HepG2 (cell line): ENCODE measurements around the gene LINGO3. TPM values are rescaled to one million over a fixed set of nuclear protein-coding genes. Genes with fewer than 3 reads are reported as not detected.
A peak's percentile ranks its signal among the peaks of the same experiment; 100 is the strongest.

ENCODE experiments used
- CC2D1A ChIP-seq: sonication (generic); formaldehyde crosslinking; IDR thresholded peaks from 2 replicates; pipeline ENCODE4 v1.8.1; 2023; ENCODE audit warnings: mild to moderate bottlenecking, missing genetic modification reagents
- CHD4 ChIP-seq: fragments of 200-600 bp; sonication (generic); IDR thresholded peaks from 2 replicates; pipeline ENCODE4 v1.7.0; 2017; ENCODE audit warnings: mild to moderate bottlenecking, low read length, borderline replicate concordance
- E2F1 ChIP-seq: sonication (generic); formaldehyde crosslinking; IDR thresholded peaks from 2 replicates; pipeline ENCODE4 v1.5.0; 2020; ENCODE audit warnings: missing genetic modification reagents
- HOXA5 ChIP-seq: sonication (generic); formaldehyde crosslinking; IDR thresholded peaks from 2 replicates; pipeline ENCODE4 v1.4.0; 2020; ENCODE audit warnings: missing genetic modification reagents
- KLF13 ChIP-seq: sonication (generic); formaldehyde crosslinking; IDR thresholded peaks from 2 replicates; pipeline ENCODE4 v1.4.0; 2020; ENCODE audit warnings: mild to moderate bottlenecking, missing genetic modification reagents
- MTA3 ChIP-seq: sonication (generic); formaldehyde crosslinking; IDR thresholded peaks from 2 replicates; pipeline ENCODE4 v1.4.0; 2020; ENCODE audit warnings: missing genetic modification reagents
- NR2F1 ChIP-seq, 2 experiments: fragments of 450-650 bp in 1 of 2; formaldehyde crosslinking in 1 of 2; IDR thresholded peaks; 2 replicates each; pipeline versions ENCODE4 v1.5.0 to v1.6.1; 2016 to 2020; ENCODE audit warnings: mild to moderate bottlenecking in 1 of 2, missing compliant biosample characterization in 1 of 2, missing genetic modification reagents in 1 of 2, moderate library complexity in 1 of 2
- PITX1 ChIP-seq: sonication (generic); formaldehyde crosslinking; IDR thresholded peaks from 2 replicates; pipeline ENCODE4 v1.5.1; 2020; ENCODE audit warnings: mild to moderate bottlenecking, missing genetic modification reagents
- SRY ChIP-seq: sonication (generic); formaldehyde crosslinking; IDR thresholded peaks from 2 replicates; pipeline ENCODE4 v1.8.0; 2022; ENCODE audit warnings: mild to moderate bottlenecking, missing genetic modification reagents
- ZFP90 ChIP-seq: sonication (generic); formaldehyde crosslinking; IDR thresholded peaks from 2 replicates; pipeline ENCODE4 v1.8.0; 2022; ENCODE audit warnings: missing genetic modification reagents, mild to moderate bottlenecking, inconsistent platforms, borderline replicate concordance
- ZKSCAN8 ChIP-seq: IDR thresholded peaks from 2 replicates; pipeline ENCODE4 v1.6.1; 2016; ENCODE audit warnings: borderline replicate concordance, missing genetic modification reagents, missing compliant biosample characterization
- ZNF10 ChIP-seq: sonication (generic); formaldehyde crosslinking; IDR thresholded peaks from 2 replicates; pipeline ENCODE4 v1.4.0; 2020; ENCODE audit warnings: mild to moderate bottlenecking, low read depth, missing genetic modification reagents, borderline replicate concordance
- ZNF12 ChIP-seq: sonication (generic); formaldehyde crosslinking; IDR thresholded peaks from 2 replicates; pipeline ENCODE4 v1.5.0; 2020; ENCODE audit warnings: missing genetic modification reagents
- ZNF354B ChIP-seq: sonication (generic); formaldehyde crosslinking; IDR thresholded peaks from 2 replicates; pipeline ENCODE4 v1.8.0; 2022; ENCODE audit warnings: mild to moderate bottlenecking, missing genetic modification reagents
- ZNF558 ChIP-seq: sonication (generic); formaldehyde crosslinking; IDR thresholded peaks from 2 replicates; pipeline ENCODE4 v1.9.0; 2022; ENCODE audit warnings: mild to moderate bottlenecking, missing genetic modification reagents, borderline replicate concordance
- ZSCAN22 ChIP-seq: sonication (generic); formaldehyde crosslinking; IDR thresholded peaks from 2 replicates; pipeline ENCODE4 v1.4.0; 2020; ENCODE audit warnings: mild to moderate bottlenecking, missing genetic modification reagents
- polyA plus RNA-seq, 8 experiments: library from polyadenylated mRNA; depleted of rRNA in 3 of 8; stranded (reverse) in 7 of 8; unstranded in 1 of 8; fragments of >200 nt; fragmentation: Illumina TruSeq in 4 of 8; extraction: Trizol in 4 of 8; gene quantifications; 2 replicates each; pipeline versions ENCODE4 v1.2.1 to v1.2.3, GENCODE V29; 2011 to 2016; ENCODE audit warnings: low read depth in 4 of 8, missing spikeins in 1 of 8, mixed read lengths in 1 of 8; ENCODE audit not compliant: insufficient read depth in 1 of 8
- total RNA-seq, 5 experiments: library from RNA; depleted of rRNA; stranded (reverse); fragments of >200 nt; fragmentation: Illumina TruSeq; extraction: Trizol; gene quantifications; 2 replicates each; pipeline ENCODE4 v1.2.3, GENCODE V29; 2016; ENCODE audit warnings: low read depth in 1 of 5
- TF ChIP-seq, protein P1 (sequence below): sonication (generic); formaldehyde crosslinking; IDR thresholded peaks from 2 replicates; pipeline ENCODE4 v1.9.0; 2021; ENCODE audit warnings: missing genetic modification reagents, borderline replicate concordance
- TF ChIP-seq, protein P2 (sequence below): IDR thresholded peaks from 2 replicates; pipeline ENCODE4 v1.6.1; 2016; ENCODE audit warnings: low read depth, missing genetic modification reagents, missing compliant biosample characterization
- TF ChIP-seq, protein P3 (sequence below): sonication (generic); formaldehyde crosslinking; conservative IDR thresholded peaks from 2 replicates; pipeline ENCODE4 v1.4.0; 2020; ENCODE audit warnings: missing genetic modification reagents

LINGO3 gene
- total and polyA plus RNA-seq, 2 of the 13 experiments (the other 11 are each of a cell fraction or from before 2014, with no cell fraction given): not detected

GRCh38 chr19:2315818-2316353, 7.9 kb upstream of the LINGO3 start (continued):
- TF ChIP-seq ZSCAN22 (no peak), MTA3 (no peak), ZNF10 (CRISPR knock-in tag) (no peak), ZFP90 (CRISPR knock-in tag) (no peak), CC2D1A (CRISPR knock-in tag) (no peak), E2F1 (CRISPR knock-in tag) (no peak), PITX1 (CRISPR knock-in tag) (no peak), SRY (CRISPR knock-in tag) (0 out of 2 replicates have a peak, but pooled peaks have one; percentile 45), HOXA5 (no peak), NR2F1 (CRISPR knock-in tag; IDR thresholded peaks at IDR 0.05) (no peak), ZKSCAN8 (peak; percentile 23; the same call in 1 of the 2 replicates), ZNF12 (0 out of 2 replicates have a peak, but pooled peaks have one; percentile 19), ZNF558 (CRISPR knock-in tag) (no peak), ZNF354B (CRISPR knock-in tag) (no peak), KLF13 (CRISPR knock-in tag) (no peak), CHD4 (no peak)
- TF ChIP-seq, protein P1, sequence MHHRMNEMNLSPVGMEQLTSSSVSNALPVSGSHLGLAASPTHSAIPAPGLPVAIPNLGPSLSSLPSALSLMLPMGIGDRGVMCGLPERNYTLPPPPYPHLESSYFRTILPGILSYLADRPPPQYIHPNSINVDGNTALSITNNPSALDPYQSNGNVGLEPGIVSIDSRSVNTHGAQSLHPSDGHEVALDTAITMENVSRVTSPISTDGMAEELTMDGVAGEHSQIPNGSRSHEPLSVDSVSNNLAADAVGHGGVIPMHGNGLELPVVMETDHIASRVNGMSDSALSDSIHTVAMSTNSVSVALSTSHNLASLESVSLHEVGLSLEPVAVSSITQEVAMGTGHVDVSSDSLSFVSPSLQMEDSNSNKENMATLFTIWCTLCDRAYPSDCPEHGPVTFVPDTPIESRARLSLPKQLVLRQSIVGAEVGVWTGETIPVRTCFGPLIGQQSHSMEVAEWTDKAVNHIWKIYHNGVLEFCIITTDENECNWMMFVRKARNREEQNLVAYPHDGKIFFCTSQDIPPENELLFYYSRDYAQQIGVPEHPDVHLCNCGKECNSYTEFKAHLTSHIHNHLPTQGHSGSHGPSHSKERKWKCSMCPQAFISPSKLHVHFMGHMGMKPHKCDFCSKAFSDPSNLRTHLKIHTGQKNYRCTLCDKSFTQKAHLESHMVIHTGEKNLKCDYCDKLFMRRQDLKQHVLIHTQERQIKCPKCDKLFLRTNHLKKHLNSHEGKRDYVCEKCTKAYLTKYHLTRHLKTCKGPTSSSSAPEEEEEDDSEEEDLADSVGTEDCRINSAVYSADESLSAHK (CRISPR knock-in tag): no peak
- TF ChIP-seq, protein P2, sequence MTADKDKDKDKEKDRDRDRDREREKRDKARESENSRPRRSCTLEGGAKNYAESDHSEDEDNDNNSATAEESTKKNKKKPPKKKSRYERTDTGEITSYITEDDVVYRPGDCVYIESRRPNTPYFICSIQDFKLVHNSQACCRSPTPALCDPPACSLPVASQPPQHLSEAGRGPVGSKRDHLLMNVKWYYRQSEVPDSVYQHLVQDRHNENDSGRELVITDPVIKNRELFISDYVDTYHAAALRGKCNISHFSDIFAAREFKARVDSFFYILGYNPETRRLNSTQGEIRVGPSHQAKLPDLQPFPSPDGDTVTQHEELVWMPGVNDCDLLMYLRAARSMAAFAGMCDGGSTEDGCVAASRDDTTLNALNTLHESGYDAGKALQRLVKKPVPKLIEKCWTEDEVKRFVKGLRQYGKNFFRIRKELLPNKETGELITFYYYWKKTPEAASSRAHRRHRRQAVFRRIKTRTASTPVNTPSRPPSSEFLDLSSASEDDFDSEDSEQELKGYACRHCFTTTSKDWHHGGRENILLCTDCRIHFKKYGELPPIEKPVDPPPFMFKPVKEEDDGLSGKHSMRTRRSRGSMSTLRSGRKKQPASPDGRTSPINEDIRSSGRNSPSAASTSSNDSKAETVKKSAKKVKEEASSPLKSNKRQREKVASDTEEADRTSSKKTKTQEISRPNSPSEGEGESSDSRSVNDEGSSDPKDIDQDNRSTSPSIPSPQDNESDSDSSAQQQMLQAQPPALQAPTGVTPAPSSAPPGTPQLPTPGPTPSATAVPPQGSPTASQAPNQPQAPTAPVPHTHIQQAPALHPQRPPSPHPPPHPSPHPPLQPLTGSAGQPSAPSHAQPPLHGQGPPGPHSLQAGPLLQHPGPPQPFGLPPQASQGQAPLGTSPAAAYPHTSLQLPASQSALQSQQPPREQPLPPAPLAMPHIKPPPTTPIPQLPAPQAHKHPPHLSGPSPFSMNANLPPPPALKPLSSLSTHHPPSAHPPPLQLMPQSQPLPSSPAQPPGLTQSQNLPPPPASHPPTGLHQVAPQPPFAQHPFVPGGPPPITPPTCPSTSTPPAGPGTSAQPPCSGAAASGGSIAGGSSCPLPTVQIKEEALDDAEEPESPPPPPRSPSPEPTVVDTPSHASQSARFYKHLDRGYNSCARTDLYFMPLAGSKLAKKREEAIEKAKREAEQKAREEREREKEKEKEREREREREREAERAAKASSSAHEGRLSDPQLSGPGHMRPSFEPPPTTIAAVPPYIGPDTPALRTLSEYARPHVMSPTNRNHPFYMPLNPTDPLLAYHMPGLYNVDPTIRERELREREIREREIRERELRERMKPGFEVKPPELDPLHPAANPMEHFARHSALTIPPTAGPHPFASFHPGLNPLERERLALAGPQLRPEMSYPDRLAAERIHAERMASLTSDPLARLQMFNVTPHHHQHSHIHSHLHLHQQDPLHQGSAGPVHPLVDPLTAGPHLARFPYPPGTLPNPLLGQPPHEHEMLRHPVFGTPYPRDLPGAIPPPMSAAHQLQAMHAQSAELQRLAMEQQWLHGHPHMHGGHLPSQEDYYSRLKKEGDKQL: no peak
- TF ChIP-seq, protein P3, sequence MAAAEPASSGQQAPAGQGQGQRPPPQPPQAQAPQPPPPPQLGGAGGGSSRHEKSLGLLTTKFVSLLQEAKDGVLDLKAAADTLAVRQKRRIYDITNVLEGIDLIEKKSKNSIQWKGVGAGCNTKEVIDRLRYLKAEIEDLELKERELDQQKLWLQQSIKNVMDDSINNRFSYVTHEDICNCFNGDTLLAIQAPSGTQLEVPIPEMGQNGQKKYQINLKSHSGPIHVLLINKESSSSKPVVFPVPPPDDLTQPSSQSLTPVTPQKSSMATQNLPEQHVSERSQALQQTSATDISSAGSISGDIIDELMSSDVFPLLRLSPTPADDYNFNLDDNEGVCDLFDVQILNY (CRISPR knock-in tag): no peak
